Stimulated activated CD4-positive, alpha-beta T cell treated with anti-CD3 and anti-CD28 coated beads, TNF-alpha, amount 100 ng/mL, for 1 hour (primary cell): ENCODE measurements around the gene ST3GAL3.
"Not testable (repeated sequence)": the region's sequence is repeated elsewhere in the genome, so short reads cannot be mapped to it uniquely, and the experiment has no call there.

Source experiments
- DNase-seq, 3 donors: peaks; one replicate each; pipeline ENCODE4 v3.0.0-alpha.2; 2020; ENCODE audit warnings: low read depth in 3 of 3, low spot score in 1 of 3

Gene ST3GAL3

GRCh38 chr1:43819357-43819756 is 112.0 kb downstream of the ST3GAL3 start:
- no peak for DNase-seq

- no peak for DNase-seq
These were observed 114.1 kb downstream of the ST3GAL3 start for GRCh38 chr1:43821471-43821870.

GRCh38 chr1:43822040-43822690 is 114.8 kb downstream of the ST3GAL3 start:
- DNase-seq = no peak

GRCh38 chr1:43824795-43825194 is 117.5 kb downstream of the ST3GAL3 start:
- no peak for DNase-seq

GRCh38 chr1:43828574-43828973 is 121.2 kb downstream of the ST3GAL3 start:
- DNase-seq = no peak

GRCh38 chr1:43830802-43831201 is 123.5 kb downstream of the ST3GAL3 start:
- no peak for DNase-seq

GRCh38 chr1:43831851-43832250 is 124.5 kb downstream of the ST3GAL3 start:
- DNase-seq = no peak

GRCh38 chr1:43832255-43832654 is 124.9 kb downstream of the ST3GAL3 start:
- no peak for DNase-seq

- no peak for DNase-seq
These were observed 125.7 kb downstream of the ST3GAL3 start for GRCh38 chr1:43832998-43833397.

- DNase-seq = not testable (repeated sequence)
These were observed 126.6 kb downstream of the ST3GAL3 start for GRCh38 chr1:43833902-43834279.

- DNase-seq = no peak
These were observed 127.1 kb downstream of the ST3GAL3 start for GRCh38 chr1:43834280-43835081.

- no peak for DNase-seq
These were observed 128.0 kb downstream of the ST3GAL3 start for GRCh38 chr1:43835082-43836021.

GRCh38 chr1:43836267-43836951 is 129.1 kb downstream of the ST3GAL3 start:
- DNase-seq = peak; percentile 15 to 52 (median 31)

GRCh38 chr1:43839056-43839455 is 131.7 kb downstream of the ST3GAL3 start:
- no peak for DNase-seq

- no peak for DNase-seq
These were observed 134.2 kb downstream of the ST3GAL3 start for GRCh38 chr1:43841321-43842174.

- no peak for DNase-seq
These were observed 134.8 kb downstream of the ST3GAL3 start for GRCh38 chr1:43842175-43842498.

- DNase-seq = no peak
These were observed 136.3 kb downstream of the ST3GAL3 start for GRCh38 chr1:43843684-43844083.

- DNase-seq = no peak
These were observed 136.8 kb downstream of the ST3GAL3 start for GRCh38 chr1:43844114-43844513.

GRCh38 chr1:43847290-43847689 is 140.0 kb downstream of the ST3GAL3 start:
- DNase-seq = no peak

- DNase-seq = no peak
These were observed 140.5 kb downstream of the ST3GAL3 start for GRCh38 chr1:43847882-43848281.
